HG02642 (cell line): ENCODE measurements around the gene MAP2.

Source experiments
- ATAC-seq: cut with Tn5 transposase; IDR thresholded peaks from one replicate; pipeline ENCODE4 v1.9.1; 2021; ENCODE audit warnings: mild to moderate bottlenecking; ENCODE audit not compliant: unreplicated experiment, poor library complexity

MAP2 gene, protein sequence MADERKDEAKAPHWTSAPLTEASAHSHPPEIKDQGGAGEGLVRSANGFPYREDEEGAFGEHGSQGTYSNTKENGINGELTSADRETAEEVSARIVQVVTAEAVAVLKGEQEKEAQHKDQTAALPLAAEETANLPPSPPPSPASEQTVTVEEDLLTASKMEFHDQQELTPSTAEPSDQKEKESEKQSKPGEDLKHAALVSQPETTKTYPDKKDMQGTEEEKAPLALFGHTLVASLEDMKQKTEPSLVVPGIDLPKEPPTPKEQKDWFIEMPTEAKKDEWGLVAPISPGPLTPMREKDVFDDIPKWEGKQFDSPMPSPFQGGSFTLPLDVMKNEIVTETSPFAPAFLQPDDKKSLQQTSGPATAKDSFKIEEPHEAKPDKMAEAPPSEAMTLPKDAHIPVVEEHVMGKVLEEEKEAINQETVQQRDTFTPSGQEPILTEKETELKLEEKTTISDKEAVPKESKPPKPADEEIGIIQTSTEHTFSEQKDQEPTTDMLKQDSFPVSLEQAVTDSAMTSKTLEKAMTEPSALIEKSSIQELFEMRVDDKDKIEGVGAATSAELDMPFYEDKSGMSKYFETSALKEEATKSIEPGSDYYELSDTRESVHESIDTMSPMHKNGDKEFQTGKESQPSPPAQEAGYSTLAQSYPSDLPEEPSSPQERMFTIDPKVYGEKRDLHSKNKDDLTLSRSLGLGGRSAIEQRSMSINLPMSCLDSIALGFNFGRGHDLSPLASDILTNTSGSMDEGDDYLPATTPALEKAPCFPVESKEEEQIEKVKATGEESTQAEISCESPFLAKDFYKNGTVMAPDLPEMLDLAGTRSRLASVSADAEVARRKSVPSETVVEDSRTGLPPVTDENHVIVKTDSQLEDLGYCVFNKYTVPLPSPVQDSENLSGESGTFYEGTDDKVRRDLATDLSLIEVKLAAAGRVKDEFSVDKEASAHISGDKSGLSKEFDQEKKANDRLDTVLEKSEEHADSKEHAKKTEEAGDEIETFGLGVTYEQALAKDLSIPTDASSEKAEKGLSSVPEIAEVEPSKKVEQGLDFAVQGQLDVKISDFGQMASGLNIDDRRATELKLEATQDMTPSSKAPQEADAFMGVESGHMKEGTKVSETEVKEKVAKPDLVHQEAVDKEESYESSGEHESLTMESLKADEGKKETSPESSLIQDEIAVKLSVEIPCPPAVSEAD (N-terminal part only)

DNA sequence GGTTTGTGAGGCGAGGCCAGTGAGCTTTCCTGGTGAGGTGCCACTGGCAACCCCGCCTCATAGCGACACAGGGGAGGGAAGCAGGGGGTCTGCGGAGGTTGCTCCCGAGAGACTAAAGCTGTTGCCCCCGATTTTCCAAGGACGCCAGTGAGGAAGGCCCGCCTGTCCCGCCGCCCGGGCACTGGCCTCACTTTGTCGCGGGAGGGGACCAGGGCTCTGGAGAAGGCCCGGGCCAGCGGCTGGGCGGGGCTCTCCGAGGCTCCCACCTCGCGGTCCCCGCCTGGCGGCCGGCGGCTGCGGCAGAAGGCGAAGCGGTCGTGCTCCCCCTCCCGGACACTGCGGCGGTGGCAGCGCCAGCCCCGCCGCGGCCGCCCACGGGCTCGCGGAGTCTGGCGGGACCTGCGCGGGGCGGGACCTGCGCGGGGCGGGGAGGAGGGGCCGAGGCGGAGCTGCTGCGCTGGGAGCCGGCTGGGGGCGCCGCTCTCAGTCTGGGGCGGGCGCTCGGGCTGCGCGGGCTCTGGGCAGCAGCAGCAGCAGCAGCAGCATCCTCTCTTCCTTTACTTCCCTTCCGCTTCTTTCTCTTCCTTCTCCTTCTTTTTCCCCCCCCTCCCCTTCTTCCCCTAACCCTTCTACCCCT, at the start of gene MAP2:
MAP2 (plus strand) TSS at position 486 of the 637 bp plus-strand sequence. CDS start 229,124 bp downstream, outside the sequence.
- peak; percentile 99 for ATAC-seq

DNA sequence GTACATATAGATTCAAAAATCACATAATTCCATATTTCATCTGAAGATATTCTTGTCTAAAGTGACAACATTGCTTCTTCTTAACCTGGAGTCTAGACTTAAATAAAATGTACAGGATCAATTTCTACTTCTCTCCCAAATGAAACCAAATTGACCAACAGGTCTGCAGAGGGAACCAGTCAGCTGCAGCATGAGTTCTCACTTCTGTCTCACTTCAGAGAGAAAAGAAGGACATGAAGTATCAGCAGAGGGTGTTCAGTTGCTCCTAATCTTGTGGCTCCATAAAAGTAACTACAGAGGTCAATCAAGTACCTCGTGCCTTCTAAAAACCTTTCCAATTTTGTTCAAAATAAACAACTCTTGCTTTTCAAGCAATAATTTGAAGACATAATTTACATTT, 47.2 kb upstream of the MAP2 start:
- ATAC-seq, result no peak

DNA sequence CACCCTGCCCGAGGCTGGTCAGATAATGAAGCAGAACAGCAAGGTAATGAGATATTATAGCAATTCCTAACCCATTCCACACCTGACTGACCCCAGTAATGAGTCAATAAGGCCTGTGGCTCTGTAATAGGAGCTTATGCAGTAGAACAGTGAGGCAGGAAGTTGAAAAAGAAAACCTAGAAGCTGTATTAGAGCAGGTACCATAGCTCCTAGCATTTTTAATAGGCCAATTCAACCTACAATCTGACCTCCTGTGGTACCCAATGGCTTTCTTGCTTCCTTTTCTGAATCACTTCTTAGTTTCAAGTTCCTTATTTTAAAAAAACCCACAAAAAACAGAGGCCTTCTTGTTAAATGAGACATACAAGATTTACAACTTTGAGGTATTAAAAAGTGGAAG, 43.6 kb upstream of the MAP2 start:
- peak; percentile 99 for ATAC-seq

DNA sequence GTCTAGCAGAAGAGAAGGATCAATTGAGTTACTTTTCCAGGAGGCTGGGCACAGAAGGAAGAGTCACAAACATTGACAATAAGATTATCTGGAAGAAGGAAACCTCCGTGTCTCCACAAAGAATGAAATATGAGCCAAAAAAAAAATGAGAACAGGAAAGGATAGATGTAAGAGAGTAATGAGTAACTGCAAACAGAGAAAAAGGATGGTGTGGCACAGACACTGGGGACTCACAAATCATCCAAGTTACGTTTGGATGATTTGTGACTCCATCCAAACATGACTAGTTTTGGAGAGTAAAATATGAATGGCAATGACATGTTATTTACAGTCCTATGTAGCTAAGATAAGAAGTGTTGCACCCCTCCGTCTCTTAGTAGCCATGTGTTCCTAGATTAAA, 42.8 kb upstream of the MAP2 start:
- no peak for ATAC-seq

DNA sequence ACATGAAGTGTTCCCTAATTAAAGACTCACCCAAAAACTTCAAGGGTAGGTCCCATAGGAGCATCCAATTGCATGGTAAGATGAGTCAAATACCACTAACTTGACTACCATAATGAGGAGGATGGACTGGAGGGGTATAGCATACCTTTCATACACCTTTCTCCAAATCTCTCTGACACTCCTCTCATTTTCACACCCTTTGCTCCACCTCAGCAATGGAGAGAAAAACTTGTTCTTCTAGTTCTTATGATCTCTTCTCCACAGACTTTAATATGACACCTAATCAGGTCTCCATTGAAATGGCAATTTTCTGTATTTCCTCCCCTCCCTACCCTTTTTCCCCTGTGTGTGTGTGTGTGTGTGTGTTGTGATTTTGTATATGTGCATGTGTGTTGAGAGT, 41.1 kb upstream of the MAP2 start:
- ATAC-seq, result no peak

DNA sequence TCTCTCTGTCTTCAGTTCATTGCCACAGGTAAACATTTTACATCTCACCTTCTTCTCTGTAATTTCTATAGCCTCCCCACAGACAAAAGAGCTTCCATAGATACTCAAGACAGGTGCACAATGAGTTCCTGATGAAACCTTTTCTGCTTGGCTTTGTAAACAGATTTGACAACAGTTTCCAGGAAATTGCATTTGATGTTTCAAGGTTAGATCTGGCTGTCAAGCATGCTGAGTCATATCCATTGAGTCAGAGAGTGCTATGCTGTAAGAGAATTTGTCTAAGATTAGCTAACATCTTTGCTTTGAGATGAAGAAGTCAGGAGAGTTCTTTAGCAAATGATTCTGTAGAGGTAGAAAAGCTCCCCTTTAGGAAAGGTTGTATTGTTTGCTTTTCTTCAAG, 40.6 kb upstream of the MAP2 start:
- ATAC-seq, result no peak

DNA sequence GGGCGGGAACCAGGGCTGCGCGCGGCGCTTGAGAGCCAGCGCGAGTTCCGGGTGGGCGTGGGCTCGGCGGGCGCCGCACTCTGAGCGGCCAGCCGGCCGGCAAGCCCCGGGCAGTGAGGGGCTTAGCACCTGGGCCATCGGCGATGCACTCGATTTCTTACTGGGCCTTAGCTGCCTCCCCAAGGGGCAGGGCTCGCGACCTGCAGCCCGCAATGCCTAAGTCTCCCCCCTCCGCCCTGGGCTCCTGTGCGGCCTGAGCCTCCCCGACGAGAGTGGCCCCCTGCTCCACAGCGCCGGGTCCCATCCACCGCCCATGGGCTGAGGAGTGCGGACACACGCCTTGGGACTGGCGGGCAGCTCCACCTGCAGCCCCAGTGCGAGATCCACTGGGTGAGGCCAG, 36.5 kb upstream of the MAP2 start:
- no peak for ATAC-seq

DNA sequence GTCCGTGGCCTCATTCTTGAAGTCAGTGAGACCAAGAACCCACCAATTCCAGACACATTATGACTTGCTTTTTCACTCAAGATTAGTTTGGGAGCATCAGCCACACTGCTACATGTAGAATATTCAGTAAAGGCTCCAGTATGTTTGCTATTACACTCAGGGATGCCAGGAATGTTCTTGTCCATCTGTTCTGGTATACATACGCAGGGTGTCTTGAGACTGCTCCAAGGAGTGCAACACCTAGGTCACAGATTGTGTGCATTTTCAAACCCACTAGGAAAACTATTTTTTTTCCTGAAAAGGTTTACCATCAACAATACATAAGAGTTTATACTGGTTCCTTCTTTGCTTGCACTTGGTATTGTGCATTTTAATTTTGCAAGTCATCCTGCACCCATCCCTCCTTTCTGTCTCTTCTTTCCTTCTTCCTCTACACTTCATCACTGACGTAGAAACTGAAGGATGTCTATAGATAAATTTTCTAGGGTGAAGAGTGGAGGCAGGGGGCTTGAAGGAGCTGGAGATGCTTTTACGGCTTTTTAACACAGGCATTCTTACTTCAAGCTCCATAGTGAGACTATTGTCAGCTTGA, 35.3 kb upstream of the MAP2 start:
- no peak for ATAC-seq

DNA sequence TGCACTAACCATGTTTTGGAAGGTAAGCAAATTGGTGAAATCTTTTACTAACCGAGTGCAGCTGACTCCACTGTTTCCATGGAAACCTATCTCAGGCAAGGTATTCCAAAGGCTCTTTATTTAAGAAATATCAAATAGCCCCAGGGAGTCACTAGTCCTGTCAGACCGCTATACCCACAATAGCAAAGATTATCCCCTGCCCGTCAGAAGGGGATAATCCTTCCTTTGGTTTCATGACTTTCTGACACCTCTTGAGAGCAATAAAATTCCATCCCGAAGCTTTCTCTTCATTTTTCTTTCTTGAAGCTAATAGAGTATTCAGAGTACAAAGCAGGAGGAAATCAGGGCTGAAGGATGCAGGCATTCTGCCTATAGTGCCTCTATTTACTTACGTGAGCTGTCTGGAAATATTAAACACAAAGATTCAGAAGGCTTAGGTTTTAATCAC, 34.7 kb upstream of the MAP2 start:
- no peak for ATAC-seq

DNA sequence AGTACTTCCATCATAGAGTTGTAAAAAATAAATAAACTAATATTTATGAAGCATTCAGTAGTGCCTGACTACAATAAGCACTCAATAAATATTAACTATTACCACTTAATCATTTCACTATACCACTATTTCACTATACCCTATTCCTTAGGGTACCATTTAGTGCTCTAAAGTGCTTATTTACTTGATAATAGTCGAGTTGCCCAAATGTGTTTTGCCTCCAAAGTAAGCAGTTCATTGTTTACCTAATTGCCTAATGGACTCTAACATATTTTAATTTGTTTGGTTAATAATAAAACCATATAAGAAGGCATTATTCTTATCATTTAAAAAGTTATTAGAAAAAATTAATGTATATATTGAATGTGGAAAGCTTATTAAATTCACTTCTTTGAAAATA, 33.0 kb upstream of the MAP2 start:
- ATAC-seq, result no peak

DNA sequence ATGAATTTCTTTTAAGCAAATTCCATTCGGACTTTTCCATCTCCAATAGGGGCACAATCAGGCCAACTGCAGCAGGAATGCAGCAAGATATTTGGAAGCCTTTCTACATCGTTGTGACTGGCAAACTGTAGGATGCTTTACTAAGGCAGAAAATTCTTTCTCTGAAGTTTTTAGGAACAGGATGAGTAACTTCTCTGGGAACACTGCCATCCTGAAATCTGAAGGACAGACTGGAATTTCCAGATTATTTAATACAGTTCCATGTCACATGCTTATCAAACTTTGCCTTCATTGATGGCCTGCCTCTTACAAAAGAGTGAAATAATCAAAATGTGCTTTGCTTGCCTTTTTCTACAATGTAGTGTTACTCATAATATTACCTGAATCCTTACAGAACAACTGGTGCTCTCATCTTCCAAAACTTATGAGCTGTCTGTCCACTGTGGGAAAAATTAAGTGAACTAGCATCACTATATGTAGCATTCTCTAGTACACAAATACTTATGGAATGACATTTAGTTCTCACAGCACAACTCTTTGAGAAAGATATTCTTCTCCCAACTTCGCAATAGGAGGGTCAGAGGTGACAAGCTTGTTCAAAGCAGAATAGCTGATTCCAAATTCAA, 32.0 kb upstream of the MAP2 start:
- no peak for ATAC-seq

DNA sequence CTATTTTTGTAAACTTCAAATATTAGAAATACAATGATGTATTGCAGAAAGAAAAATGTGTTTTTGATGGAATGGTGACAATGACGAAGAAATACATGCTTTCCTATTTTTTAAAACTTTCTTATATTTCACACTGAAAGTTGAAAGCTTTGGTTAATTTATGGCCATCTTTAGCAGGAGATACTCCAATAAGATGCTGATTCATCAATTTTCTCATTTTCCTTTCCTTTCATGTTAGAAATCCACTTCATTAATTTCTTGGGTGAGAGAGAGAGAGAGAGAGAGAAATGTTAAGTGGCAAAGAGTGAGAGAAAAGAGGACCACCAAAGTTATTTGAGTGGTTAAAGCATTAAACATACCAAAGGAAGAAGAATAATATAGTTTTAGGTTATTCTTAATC, 28.6 kb upstream of the MAP2 start:
- ATAC-seq, result no peak

DNA sequence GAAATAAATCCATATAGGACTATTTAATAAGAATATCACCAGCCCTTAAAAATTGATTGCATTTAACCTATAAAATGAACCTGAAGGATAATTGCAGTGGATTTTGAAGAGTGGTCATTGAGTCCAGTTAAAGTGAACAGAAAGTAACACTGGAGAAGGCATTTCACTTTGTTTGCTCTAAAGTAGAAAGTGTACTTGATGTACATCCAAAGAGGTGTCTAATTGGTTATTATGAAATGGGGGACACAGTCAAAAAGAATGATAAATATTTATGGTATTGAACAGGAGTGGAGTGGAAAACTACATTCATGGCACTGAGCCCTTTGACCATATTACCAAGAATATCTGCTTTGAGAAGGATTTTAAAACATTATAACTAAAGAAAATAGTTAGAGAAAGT, 28.2 kb upstream of the MAP2 start:
- no peak for ATAC-seq

DNA sequence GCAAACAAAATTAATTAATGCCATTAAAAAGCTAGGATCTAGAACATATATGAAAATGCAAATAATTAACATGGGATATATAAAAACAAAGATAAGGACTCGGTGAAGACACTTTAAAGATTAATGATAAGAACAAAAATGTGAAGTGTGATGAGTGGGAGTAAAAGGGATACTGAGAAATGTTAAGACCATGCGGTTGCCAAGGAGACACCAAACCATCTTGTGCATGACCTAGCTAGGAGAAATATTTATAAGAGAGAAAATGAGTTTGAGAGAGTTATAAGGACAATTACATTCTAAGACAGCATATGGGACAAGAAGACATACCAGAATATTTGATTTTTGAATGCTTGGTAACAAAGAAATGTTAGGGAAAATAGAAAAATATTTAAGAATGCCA, 25.4 kb upstream of the MAP2 start:
- ATAC-seq, result no peak

DNA sequence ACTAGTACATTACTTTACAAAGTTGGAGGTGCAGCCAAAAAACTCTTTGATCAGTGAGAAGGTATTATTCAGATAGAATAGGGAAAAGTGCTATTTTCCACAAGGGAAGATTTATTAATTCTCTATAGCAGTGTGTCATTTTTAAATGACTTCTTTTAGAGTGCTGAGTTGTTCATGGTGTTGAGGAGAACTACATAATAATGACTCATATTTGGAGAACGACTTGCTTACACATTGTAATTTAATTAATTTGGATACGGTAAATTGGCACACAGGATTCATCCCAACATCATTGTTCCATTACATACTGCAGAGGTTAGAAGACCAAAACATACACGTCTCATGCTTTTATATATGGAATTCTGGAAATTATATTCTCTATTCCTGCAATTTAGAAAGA, 22.1 kb upstream of the MAP2 start:
- ATAC-seq, result no peak

DNA sequence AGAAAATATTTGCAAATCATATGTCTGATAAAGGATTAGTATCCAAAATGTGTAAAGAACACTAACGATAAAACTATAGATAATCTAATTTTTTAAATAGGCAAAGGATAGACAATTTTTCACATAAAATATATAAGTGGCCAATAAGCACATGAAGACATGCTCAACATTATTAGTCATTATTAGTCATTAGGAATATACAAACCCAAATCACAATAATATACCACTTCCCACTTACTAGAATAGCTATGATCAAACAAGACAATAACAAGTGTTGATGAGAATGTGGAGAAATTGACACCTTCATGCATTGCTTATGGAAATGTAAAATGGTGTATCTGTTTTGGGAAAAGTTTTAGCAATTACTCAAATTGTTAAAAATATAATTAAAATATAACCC, 12.6 kb upstream of the MAP2 start:
- no peak for ATAC-seq

DNA sequence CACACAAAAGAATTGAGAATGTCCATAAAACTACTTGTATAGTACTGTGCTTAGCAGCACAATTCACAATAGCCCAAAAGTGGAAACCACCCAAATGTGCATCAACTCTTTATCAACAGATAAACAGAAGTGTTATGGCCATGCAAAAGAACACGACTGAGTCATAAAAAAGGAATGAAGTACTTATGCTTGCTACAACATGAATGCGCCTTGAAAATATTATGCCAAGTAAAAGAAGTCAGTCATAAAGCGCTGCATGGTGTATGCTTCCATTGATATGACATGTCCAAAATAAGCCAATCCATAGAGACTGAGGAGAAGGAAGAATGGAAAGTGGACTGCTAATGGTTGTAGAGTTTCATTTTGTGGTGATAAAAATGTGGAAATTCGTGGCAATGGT, 12.1 kb upstream of the MAP2 start:
- ATAC-seq, result no peak

DNA sequence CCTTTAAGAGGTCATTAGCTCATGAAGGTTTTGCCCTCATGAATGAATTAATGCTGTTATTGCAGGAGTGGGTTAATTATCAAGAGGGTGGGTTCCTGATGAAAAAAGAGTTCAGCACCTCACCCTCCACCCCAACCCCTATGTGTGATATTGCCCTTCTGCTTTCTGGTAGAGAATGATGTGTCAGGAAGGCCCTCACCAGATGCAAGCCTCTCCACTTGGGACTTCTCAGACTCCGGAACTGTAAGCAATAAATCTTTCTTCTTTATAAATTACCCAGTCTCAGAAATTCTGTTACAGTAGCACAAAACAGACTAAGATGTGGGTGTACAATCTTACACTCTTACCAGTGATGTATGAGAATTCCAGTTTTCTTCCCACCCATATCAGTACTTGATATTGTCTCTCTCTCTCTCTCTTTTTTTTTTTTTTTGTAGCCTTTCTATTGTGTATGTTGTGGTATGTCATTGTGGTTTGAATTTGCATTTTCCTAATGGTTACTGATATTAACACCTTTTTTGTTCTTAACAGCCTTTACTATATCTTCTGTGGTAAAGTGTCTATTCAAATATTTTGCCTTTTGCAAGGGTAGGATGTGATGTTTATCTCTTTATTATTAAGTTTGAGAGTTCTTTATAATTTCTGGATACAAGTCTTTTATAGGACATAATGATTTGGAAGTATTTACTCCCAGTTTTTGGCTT, 10.4 kb upstream of the MAP2 start:
- ATAC-seq, result no peak

DNA sequence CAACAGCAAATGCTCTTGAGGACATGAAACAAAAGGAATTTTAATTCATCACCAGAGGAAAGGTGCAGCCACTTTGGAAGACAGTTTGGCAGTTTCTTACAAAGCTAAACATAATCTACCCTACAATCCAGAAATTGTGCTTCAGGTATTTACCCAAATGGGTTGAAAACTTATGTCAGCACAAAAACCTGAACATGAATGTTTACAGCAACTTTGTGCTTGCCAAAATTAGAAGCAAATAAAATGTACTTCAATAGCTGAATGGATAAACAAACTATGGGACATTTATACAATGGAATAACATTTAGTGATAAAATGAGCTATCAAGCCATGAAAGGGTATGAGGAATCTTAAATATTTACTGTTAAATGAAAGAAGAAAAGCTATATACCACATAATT, 6.9 kb upstream of the MAP2 start:
- no peak for ATAC-seq
